NCI-H146 (cell line): ENCODE measurements around the gene NR2E3.
"Not testable (repeated sequence)": the region's sequence is repeated elsewhere in the genome, so short reads cannot be mapped to it uniquely, and the experiment has no call there.

Source experiments
- DNase-seq: peaks from one replicate; lab custom pipeline; 2025; lab: John Stamatoyannopoulos, UW

Gene NR2E3

GRCh38 chr15:71815301-71815700 lies 4.9 kb downstream of the NR2E3 start:
- no peak for DNase-seq

- DNase-seq: no peak
These were observed 7.0 kb downstream of the NR2E3 start for GRCh38 chr15:71817351-71817750.

- no peak for DNase-seq
These were observed 9.8 kb downstream of the NR2E3 start for GRCh38 chr15:71820127-71820526.

GRCh38 chr15:71821547-71822129 lies 11.3 kb downstream of the NR2E3 start:
- no peak for DNase-seq

- no peak for DNase-seq
These were observed 12.7 kb downstream of the NR2E3 start for GRCh38 chr15:71822890-71823630.

- no peak for DNase-seq
These were observed 13.4 kb downstream of the NR2E3 start for GRCh38 chr15:71823801-71824200.

GRCh38 chr15:71825021-71825730 lies 14.8 kb downstream of the NR2E3 start:
- DNase-seq: no peak

GRCh38 chr15:71826196-71826595 lies 15.8 kb downstream of the NR2E3 start:
- no peak for DNase-seq

- DNase-seq: no peak
These were observed 20.6 kb downstream of the NR2E3 start for GRCh38 chr15:71830981-71831380.

GRCh38 chr15:71841563-71841962 lies 31.2 kb downstream of the NR2E3 start:
- DNase-seq: no peak

- DNase-seq: no peak
These were observed 34.6 kb downstream of the NR2E3 start for GRCh38 chr15:71844916-71845315.

- no peak for DNase-seq
These were observed 43.2 kb downstream of the NR2E3 start for GRCh38 chr15:71853543-71853942.

- DNase-seq: not testable (repeated sequence)
These were observed 47.9 kb downstream of the NR2E3 start for GRCh38 chr15:71858232-71858631.
